ENCODE data around the gene ANKS1A. TPM values are rescaled to one million over a fixed set of nuclear protein-coding genes. Genes with fewer than 3 reads are reported as not detected.

The ANKS1A gene
- total and polyA plus RNA-seq, 12 donors = 7.1 to 36.3 (median 29.9) TPM

DNA sequence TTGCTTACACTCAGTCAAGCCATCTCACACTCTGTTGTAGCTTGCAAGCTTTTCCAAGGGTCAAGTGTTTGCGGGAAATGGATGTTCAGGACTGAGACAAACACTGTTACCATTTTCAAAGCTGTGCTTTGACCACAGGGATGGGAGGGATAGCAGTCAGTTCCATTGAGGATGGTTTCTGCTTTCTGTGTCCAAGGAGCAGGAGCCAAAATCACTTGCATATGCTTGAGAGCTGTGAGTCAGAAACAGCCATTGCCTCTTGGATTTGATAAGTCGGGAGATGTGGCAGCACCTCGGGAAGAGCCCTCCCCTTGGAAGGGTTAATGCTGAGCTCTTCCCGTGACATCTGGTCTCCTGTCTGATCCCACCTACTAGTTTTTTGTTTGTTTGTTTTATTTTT lies 166.8 kb downstream of the ANKS1A start:
- no peak for DNase-seq
- intact Hi-C loops (cut with DNase I) = loop anchor here in 4 of 10 donors (5.0 kb wide), 3 partner anchors 34 to 69 kb away; no protein-coding TSS in a partner anchor
- Histone ChIP-seq H3K27me3 (no peaks in the 10 kb centered on the region), H3K9me3 (no peaks in the 10 kb centered on the region), H3K4me3 (no peak overlapping the region), H3K27ac (peak overlapping the region in 1 of 10 donors; percentile 18), H3K36me3 (peaks cover 0 to 84% (median 28%) of the 10 kb centered on the region in 9 donors), H3K4me1 (peaks cover 26 to 85% (median 57%) of the 10 kb centered on the region in 9 donors)
- ATAC-seq = no peak
- TF ChIP-seq, protein P1, sequence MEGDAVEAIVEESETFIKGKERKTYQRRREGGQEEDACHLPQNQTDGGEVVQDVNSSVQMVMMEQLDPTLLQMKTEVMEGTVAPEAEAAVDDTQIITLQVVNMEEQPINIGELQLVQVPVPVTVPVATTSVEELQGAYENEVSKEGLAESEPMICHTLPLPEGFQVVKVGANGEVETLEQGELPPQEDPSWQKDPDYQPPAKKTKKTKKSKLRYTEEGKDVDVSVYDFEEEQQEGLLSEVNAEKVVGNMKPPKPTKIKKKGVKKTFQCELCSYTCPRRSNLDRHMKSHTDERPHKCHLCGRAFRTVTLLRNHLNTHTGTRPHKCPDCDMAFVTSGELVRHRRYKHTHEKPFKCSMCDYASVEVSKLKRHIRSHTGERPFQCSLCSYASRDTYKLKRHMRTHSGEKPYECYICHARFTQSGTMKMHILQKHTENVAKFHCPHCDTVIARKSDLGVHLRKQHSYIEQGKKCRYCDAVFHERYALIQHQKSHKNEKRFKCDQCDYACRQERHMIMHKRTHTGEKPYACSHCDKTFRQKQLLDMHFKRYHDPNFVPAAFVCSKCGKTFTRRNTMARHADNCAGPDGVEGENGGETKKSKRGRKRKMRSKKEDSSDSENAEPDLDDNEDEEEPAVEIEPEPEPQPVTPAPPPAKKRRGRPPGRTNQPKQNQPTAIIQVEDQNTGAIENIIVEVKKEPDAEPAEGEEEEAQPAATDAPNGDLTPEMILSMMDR (IDR thresholded peaks at IDR 0.05) = no peak
- 91 to 92% methylated on average over 4 of the region's 4 CpGs for WGBS, 2 donors

DNA sequence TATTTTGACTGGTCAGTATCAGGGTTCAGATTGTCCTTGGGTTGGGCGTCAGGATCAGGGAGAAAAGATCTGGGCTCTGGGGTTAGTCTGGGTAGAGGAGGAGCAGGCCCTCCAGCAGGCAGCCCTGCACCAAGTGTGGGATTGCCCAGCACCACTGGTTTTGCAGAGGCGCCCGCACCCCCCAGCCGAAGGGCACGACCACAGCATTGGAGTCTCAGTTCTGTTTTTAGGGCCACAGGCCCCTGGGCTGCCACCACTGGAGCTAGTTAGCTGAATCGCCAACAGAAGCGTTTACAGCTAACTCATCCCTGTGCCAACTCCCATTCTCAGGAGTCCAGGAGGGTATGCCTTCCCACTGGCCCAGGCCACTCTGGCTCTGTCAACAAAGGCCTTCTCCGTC lies 167.9 kb downstream of the ANKS1A start:
- DNase-seq (no peak), ATAC-seq (peak in 4 of 8 donors; percentile 0 to 7 (median 6))
- Histone ChIP-seq H3K27ac (peak overlapping the region; percentile 15 to 85 (median 68)), H3K27me3 (no peaks in the 10 kb centered on the region), H3K36me3 (peaks cover 0 to 85% (median 36%) of the 10 kb centered on the region in 9 donors), H3K4me3 (no peak overlapping the region), H3K4me1 (peaks cover 24 to 80% (median 60%) of the 10 kb centered on the region in 9 donors), H3K9me3 (no peaks in the 10 kb centered on the region)
- 78% methylated on average over 8 of the region's 8 CpGs for WGBS, 2 donors
- intact Hi-C loops (cut with DNase I) = loop anchor here in 4 of 10 donors (5.0 kb wide), 3 partner anchors 35 to 70 kb away; no protein-coding TSS in a partner anchor
- TF ChIP-seq, protein P1 (IDR thresholded peaks at IDR 0.05) = no peak

DNA sequence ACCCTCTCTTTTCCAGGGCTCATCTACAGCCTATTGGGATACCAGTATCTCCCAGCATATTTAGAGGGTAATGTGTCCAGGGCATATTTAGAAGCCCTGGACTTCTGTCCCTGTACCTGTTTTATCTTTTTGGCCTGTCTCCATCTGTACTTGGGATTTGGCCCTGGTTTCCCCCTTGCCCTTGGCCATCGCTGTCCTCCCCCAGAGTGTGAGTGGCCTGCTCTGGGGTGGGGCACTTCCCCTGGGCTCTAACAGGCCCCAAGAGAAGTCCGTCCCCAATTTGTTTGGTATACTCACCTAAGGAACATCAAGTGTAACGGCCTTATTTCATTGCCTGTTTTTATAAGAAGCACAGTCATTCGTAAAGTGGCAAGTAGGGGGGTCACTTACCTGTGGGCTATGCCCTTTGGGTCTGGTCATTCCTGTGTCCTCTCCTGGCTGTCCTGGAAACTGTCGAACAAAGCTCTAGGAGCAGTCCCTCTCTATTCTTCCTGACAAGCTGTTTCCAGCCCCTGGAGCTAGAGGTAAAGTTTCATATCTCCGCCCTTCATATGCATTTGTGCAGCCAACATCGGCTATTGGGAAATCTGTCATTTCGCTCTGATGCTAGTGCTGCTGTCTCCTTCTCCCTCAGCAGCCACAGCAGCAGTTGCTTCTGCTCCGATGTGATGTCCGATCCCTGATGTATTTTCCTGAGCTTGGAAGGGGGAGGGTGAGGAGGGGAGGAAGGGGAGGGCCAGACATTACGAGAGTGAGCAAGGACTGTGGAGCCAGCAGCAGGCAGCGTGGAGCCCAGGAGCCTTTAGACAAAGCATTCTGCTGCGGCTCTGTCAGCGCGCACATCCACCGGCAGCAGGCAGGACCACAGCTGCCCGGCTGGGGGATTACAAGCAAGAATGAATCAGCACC lies 168.6 kb downstream of the ANKS1A start:
- Histone ChIP-seq H3K36me3 (peaks cover 0 to 89% (median 41%) of the 10 kb centered on the region in 9 donors), H3K4me1 (peaks cover 21 to 77% (median 55%) of the 10 kb centered on the region in 9 donors), H3K4me3 (peak overlapping the region in 3 of 10 donors; percentile 3 to 23 (median 8)), H3K9me3 (no peaks in the 10 kb centered on the region), H3K27me3 (no peaks in the 10 kb centered on the region), H3K27ac (peak overlapping the region; percentile 32 to 85 (median 68))
- TF ChIP-seq, protein P1 (IDR thresholded peaks at IDR 0.05) = no peak
- peak; percentile 62 to 82 (median 72) for ATAC-seq
- intact Hi-C loops (cut with DNase I) = loop anchor here in 4 of 10 donors (5.0 kb wide), 3 partner anchors 35 to 70 kb away; no protein-coding TSS in a partner anchor
- WGBS, 2 donors = 31 to 35% methylated on average over 17 of the region's 17 CpGs
- peak in 1 of 2 donors; percentile 63 for DNase-seq

DNA sequence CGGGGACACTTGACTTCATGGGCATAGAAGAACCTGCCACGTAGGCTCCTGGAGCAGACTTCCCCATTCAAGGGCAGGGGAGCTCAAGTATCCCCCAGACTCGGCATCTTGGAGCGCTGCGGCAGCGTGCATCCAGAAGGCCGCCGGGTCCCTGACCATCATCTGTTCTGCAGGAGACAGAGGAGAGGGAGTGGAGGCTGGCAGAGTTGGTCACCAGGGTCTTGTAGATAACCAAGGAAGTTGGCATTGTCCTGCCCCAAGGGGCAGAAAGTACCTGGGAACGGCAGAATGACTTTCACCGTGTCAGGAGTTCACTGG lies 169.3 kb downstream of the ANKS1A start:
- Histone ChIP-seq H3K27me3 (no peaks in the 10 kb centered on the region), H3K9me3 (no peaks in the 10 kb centered on the region), H3K4me3 (peak overlapping the region in 1 of 10 donors; percentile 3), H3K4me1 (peaks cover 17 to 77% (median 55%) of the 10 kb centered on the region in 9 donors), H3K27ac (peak overlapping the region in 9 of 10 donors; percentile 18 to 85 (median 69)), H3K36me3 (peaks cover 0 to 93% (median 42%) of the 10 kb centered on the region in 9 donors)
- ATAC-seq = no peak
- 75 to 79% methylated on average over 10 of the region's 10 CpGs for WGBS, 2 donors
- TF ChIP-seq, protein P1 (IDR thresholded peaks at IDR 0.05) = no peak
- intact Hi-C loops (cut with DNase I) = loop anchor here in 4 of 10 donors (5.0 kb wide), 3 partner anchors 36 to 71 kb away; no protein-coding TSS in a partner anchor
- DNase-seq = no peak
